CD4-positive, alpha-beta T cell (primary cell): ENCODE data around the gene STARD8. TPM values are rescaled to one million over a fixed set of nuclear protein-coding genes. Genes with fewer than 3 reads are reported as not detected.

ENCODE experiments used
- ATAC-seq: fragments of 200-7000 bp; cut with Tn5 transposase; one replicate; pipeline ENCODE4 v1.10.0; 2022; ENCODE audit warnings: mild to moderate bottlenecking; ENCODE audit not compliant: poor library complexity
- CTCF ChIA-PET: fragments of 350-600 bp; sonication (Branson Sonifier 250); formaldehyde crosslinking; loops from one replicate; lab custom pipeline; 2021; ENCODE audit warnings: antibody characterized with exemption, inconsistent platforms; lab: Charles Lee
- POLR2A ChIA-PET: fragments of 350-600 bp; sonication (Branson Sonifier 250); formaldehyde crosslinking; loops from one replicate; lab custom pipeline; 2021; ENCODE audit warnings: antibody characterized with exemption, inconsistent platforms; lab: Charles Lee
- DNase-seq, 14 experiments: peaks; one replicate each; pipeline ENCODE4 v3.0.0-alpha.2; 2013 to 2020; ENCODE audit warnings: mixed read lengths in 2 of 14
- H3K27ac ChIP-seq, 2 donors: one replicate each; pipeline versions ENCODE4 v1.5.1 to v1.7.0; 2013; ENCODE audit warnings: low read length in 2 of 2, low read depth in 1 of 2, mild to moderate bottlenecking in 1 of 2
- H3K27me3 ChIP-seq, 2 experiments: 1 replicate in 1 of 2; 2 replicates in 1 of 2; pipeline versions ENCODE4 v1.6.1 to v1.7.0; 2013; ENCODE audit warnings: low read length in 2 of 2, control low read depth in 1 of 2, mild to moderate bottlenecking in 1 of 2, moderate library complexity in 1 of 2; ENCODE audit not compliant: insufficient read depth in 2 of 2, control insufficient read depth in 1 of 2
- H3K36me3 ChIP-seq: one replicate; pipeline ENCODE4 v1.6.1; 2013; ENCODE audit warnings: low read length, control low read depth; ENCODE audit not compliant: insufficient read depth
- H3K4me1 ChIP-seq: one replicate; pipeline ENCODE4 v1.6.1; 2013; ENCODE audit warnings: low read length, control low read depth; ENCODE audit not compliant: insufficient read depth
- H3K4me3 ChIP-seq: one replicate; pipeline ENCODE4 v1.5.1; 2013; ENCODE audit warnings: mild to moderate bottlenecking, low read length, moderate library complexity
- H3K9me3 ChIP-seq, 2 experiments: 1 replicate in 1 of 2; 2 replicates in 1 of 2; pipeline versions ENCODE4 v1.6.1 to v1.7.0; 2013; ENCODE audit warnings: low read length in 2 of 2, mild to moderate bottlenecking in 2 of 2, control low read depth in 1 of 2, moderate library complexity in 1 of 2; ENCODE audit not compliant: control insufficient read depth in 1 of 2, insufficient read depth in 1 of 2
- H3K27ac Mint-ChIP-seq: one replicate; pipeline ENCODE4 v1.8.0; 2020; ENCODE audit warnings: mixed read lengths
- H3K27me3 Mint-ChIP-seq: one replicate; pipeline ENCODE4 v1.8.0; 2021; ENCODE audit warnings: mixed read lengths
- H3K36me3 Mint-ChIP-seq: one replicate; pipeline ENCODE4 v1.8.0; 2021; ENCODE audit warnings: low read depth, mixed read lengths
- H3K4me1 Mint-ChIP-seq: one replicate; pipeline ENCODE4 v1.8.0; 2021; ENCODE audit warnings: low read depth, mixed read lengths
- H3K4me3 Mint-ChIP-seq: one replicate; pipeline ENCODE4 v1.8.0; 2020; ENCODE audit warnings: mild to moderate bottlenecking, mixed read lengths
- H3K9me3 Mint-ChIP-seq: one replicate; pipeline ENCODE4 v1.8.0; 2020; ENCODE audit warnings: mixed read lengths
- intact Hi-C, 2 experiments: fragments of 100-400 bp; cut with DNase I in 1 of 2; cut with micrococcal nuclease in 1 of 2; formaldehyde crosslinking; loops; one replicate each; pipeline versions ENCODE4 v1.15.1 to v1.9.0; 2023 to 2025; cut with DNase I, micrococcal nuclease
- total RNA-seq, 174 experiments: library from RNA in 2 of 174; stranded (reverse) in 2 of 174; gene quantifications; one replicate each; pipeline ENCODE4 v1.2.3 and lab custom pipeline; 2021 to 2026
- TF ChIP-seq, protein P1 (sequence below): fragments of 200-600 bp; IDR thresholded peaks from one replicate; pipeline ENCODE4 v1.8.0; 2022; ENCODE audit warnings: antibody characterized with exemption, mild to moderate bottlenecking

Gene STARD8
- total RNA-seq, 2 experiments from 2014 or later: 0.22 to 0.25 TPM

DNA sequence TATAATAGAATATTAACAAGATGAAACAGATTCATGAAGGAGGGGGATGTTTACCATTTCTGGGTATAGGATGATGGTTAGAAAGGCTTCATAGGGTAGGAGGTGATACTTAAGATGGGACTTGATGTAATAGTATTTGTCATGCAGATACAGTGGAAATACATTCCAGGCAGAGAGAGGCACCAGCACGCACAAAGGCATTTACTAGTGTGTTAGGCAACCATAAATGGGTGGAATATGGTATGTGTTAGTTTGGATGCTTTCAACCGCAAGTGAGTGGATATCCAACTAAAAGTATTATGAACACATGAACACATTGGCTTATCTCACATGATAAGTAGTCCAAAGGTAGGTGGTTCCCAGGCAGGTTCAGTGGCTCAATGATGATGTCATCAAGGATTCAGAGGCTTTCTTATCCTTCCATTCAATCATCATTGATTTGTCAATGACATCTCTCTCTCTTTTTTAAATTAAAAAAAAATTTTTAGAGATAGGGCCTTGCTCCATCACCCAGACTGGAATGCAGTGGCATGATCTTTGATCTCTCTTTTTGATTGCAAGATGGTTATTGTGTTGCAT lies 12.7 kb upstream of the STARD8 start:
- DNase-seq: no peak
- no peaks in the 10 kb centered on the region for H3K36me3 Mint-ChIP-seq
- H3K27me3 ChIP-seq: no peaks in the 10 kb centered on the region
- H3K27ac ChIP-seq: no peak overlapping the region
- TF ChIP-seq, protein P1, sequence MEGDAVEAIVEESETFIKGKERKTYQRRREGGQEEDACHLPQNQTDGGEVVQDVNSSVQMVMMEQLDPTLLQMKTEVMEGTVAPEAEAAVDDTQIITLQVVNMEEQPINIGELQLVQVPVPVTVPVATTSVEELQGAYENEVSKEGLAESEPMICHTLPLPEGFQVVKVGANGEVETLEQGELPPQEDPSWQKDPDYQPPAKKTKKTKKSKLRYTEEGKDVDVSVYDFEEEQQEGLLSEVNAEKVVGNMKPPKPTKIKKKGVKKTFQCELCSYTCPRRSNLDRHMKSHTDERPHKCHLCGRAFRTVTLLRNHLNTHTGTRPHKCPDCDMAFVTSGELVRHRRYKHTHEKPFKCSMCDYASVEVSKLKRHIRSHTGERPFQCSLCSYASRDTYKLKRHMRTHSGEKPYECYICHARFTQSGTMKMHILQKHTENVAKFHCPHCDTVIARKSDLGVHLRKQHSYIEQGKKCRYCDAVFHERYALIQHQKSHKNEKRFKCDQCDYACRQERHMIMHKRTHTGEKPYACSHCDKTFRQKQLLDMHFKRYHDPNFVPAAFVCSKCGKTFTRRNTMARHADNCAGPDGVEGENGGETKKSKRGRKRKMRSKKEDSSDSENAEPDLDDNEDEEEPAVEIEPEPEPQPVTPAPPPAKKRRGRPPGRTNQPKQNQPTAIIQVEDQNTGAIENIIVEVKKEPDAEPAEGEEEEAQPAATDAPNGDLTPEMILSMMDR: no peak
- H3K27ac Mint-ChIP-seq: no peak overlapping the region
- no peaks in the 10 kb centered on the region for H3K9me3 ChIP-seq
- no peaks in the 10 kb centered on the region for H3K36me3 ChIP-seq
- no peak overlapping the region for H3K4me3 ChIP-seq
- H3K4me1 Mint-ChIP-seq: no peaks in the 10 kb centered on the region
- H3K27me3 Mint-ChIP-seq: no peaks in the 10 kb centered on the region
- ATAC-seq: no peak
- ChIA-PET CTCF (no interaction called here), POLR2A (no interaction called here)
- H3K4me1 ChIP-seq: no peaks in the 10 kb centered on the region
- no peaks in the 10 kb centered on the region for H3K9me3 Mint-ChIP-seq
- intact Hi-C loops: no loop called here
- H3K4me3 Mint-ChIP-seq: no peak overlapping the region

DNA sequence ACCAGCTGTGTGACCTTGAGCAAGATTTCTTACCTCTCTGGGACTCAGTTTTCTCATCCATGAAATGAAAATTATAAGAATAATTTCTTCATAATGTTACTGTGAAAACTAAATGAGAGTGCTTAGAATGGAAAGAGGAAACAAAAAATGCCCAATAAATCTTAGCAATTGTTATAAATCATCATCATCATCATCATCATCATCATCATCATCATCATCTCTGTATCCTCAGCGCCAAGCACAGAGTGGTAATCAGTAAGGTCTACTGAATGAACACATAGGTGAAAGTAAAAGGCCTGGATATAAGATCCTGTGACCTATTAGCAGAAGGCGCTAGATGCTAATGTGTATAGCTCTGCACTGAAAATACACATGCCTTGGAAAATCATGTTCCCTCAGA lies 6.8 kb upstream of the STARD8 start:
- no peaks in the 10 kb centered on the region for H3K36me3 ChIP-seq
- Mint-ChIP-seq H3K27ac (no peak overlapping the region), H3K4me1 (no peaks in the 10 kb centered on the region), H3K9me3 (no peaks in the 10 kb centered on the region), H3K36me3 (no peaks in the 10 kb centered on the region), H3K4me3 (no peak overlapping the region), H3K27me3 (no peaks in the 10 kb centered on the region)
- H3K27ac ChIP-seq: no peak overlapping the region
- no peak for ATAC-seq
- no peak for DNase-seq
- TF ChIP-seq, protein P1: no peak
- H3K4me1 ChIP-seq: no peaks in the 10 kb centered on the region
- intact Hi-C loops: no loop called here
- POLR2A ChIA-PET: no interaction called here
- H3K9me3 ChIP-seq: no peaks in the 10 kb centered on the region
- CTCF ChIA-PET: no interaction called here
- H3K27me3 ChIP-seq: no peaks in the 10 kb centered on the region
- no peak overlapping the region for H3K4me3 ChIP-seq

DNA sequence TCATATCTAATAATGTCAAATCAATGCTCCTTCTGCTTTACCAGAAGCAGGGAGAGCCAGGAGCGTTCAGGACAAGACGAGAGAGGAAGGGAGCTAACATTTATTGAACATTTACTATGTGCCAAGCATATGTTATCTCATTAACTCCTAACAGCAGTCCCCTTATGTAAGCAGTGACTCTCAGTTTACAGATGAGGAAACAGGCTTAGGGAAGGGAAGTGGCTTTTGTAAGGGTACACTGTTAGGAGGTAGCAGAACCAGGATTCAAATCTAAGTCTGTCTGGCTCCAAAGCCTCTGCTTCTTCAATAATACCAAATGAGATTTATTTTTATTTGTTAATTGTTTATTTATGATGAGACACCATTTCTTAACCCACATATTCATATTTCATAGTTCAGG lies 2.6 kb upstream of the STARD8 start:
- H3K36me3 Mint-ChIP-seq: no peaks in the 10 kb centered on the region
- CTCF ChIA-PET: no interaction called here
- H3K27ac Mint-ChIP-seq: no peak overlapping the region
- ATAC-seq (no peak), DNase-seq (no peak)
- TF ChIP-seq, protein P1: no peak
- Histone ChIP-seq H3K36me3 (no peaks in the 10 kb centered on the region), H3K27ac (no peak overlapping the region), H3K4me1 (no peaks in the 10 kb centered on the region), H3K4me3 (no peak overlapping the region), H3K27me3 (no peaks in the 10 kb centered on the region), H3K9me3 (no peaks in the 10 kb centered on the region)
- peaks cover 13% of the 10 kb centered on the region for H3K27me3 Mint-ChIP-seq
- H3K4me1 Mint-ChIP-seq: no peaks in the 10 kb centered on the region
- intact Hi-C loops: no loop called here
- H3K4me3 Mint-ChIP-seq: no peak overlapping the region
- no peaks in the 10 kb centered on the region for H3K9me3 Mint-ChIP-seq
- POLR2A ChIA-PET: no interaction called here
